ENCODE results near the gene DGCR6L.
"Not testable (repeated sequence)": the region's sequence is repeated elsewhere in the genome, so short reads cannot be mapped to it uniquely, and the experiment has no call there.

The DGCR6L gene

DNA sequence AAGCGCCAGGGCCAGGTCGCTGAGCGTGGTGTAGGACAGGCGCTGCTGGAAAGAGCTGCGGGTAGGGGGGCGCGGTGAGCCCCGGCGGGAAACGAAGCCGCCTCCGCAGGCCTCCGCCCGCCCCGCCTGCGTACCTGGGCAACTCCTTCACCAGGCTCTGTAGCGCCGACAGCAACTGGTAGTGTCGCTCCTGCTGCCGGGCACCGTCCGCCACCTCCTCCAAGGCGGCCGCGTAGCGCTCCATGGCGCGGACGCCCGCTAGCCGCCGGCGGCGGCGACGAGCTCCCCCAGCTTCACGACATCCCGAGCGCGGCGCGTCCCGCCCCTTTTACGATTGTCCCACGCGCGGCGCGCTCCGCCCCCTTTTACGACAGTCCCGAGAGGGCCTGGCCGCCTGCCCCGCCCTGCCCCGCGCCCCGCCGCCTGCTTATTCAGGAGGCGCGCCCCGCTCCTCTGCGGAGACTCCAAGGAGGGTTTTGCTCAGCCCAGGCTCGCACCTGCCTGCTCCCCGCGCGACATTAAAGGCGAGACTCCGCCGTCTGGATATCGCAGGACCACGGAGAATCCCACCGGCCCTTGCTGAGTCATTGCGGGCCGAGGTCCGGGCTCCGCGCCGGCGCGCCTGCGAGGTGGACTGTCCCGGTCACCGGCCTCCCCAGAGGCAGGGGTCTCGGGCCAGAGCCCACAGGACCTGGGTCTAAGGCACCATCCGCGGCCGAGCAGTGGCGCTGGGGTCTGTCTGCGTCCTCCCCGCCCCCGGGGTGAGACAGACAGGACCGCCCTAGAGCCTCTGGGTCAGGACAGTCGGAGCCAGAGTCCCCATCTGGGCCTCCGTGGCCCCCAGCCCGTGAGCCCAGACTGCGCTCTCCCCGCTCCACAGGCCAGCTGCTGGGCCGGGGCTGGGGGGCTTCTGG is at the start of gene DGCR6L:
TSS of gene DGCR6L (minus strand) at position 316 of the 914 bp plus-strand sequence. CDS start at position 244, 72 bp downstream.
- peak within 1 kb of the TSS; percentile 87 for H3K4me3 ChIP-seq (ENCODE audit: low read depth, low read length)

DNA sequence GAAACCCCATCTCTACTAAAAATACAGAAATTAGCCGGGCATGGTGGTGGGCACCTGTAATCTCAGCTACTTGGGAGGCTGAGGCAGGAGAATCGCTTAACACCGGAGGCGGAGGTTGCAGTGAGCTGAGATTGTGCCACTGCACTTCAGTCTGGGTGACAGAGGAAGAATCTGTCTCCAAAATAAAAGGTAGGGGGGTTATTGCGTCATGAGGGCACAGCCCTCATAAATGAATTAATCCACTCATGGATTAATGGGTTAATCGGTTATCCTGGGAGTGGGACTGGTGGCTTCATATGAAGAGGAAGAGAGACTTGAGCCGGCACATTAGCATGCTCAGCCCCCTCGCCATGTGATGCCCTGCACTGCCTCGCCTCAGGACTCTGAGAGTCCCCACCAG is 49.0 kb upstream of the DGCR6L start:
- not testable (repeated sequence) for H3K4me3 ChIP-seq (ENCODE audit: low read depth, low read length)

DNA sequence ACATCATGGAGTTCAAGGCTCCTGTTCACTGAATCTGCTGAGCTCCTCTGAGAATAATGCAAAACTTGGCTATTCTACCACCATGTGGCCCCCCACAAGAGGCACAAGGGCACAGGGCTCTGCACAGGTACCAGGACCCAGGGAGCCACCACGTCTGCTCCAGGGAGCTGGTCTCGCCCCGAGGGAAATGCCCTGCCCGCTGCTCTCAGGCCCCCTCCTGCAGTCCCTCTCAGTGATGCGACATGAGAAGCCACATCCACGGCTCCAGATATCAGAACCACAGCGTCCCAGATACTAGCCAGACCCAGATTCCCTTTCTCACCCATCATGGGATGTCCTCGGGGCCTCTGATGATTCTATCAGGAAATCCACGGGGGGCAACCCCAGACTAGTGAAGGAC is 47.0 kb upstream of the DGCR6L start:
- not testable (repeated sequence) for H3K4me3 ChIP-seq (ENCODE audit: low read depth, low read length)

DNA sequence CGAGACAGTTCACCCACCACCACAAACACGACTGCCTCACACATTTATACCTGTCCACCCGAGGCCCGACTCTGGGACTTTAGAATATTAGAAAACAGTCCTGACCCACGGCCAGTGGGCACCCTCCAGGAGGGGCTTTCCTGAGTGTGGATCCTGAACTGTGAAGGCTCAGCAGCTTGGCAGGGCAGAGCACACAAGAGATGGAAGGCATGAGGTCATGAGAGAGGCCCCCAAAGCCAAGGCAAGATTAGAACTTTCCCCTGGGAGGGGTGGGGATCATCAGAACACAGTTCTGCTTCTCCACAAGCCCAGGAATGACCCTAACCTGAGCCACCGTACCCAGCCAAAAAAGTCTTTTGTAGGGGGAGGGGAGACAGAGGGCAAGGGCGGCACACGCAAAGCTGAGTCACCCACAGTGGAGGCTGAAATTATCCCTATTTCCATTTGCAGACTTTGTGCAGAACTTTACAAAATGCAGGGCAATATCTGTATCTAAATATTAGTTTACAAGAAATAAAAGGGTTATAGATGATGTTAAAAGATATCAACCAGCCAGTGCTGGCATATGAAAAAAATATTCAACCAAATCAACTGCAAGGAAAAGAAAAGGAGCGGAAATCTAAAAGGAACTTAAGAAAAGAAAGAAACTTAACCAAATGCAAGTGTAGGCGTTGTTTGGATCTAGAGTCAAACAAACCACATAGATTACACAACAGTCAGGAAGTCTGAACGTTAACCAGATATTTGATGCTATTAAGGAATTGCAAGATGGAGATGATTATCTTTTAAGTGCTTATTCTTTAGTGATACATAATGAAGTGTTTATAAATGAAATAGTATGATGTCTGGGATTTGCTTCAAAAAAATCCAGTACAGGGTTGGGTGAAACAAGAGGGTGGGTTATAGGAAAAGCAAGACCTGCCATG is 44.7 kb upstream of the DGCR6L start:
- H3K4me3 ChIP-seq (ENCODE audit: low read depth, low read length): not testable (repeated sequence)

DNA sequence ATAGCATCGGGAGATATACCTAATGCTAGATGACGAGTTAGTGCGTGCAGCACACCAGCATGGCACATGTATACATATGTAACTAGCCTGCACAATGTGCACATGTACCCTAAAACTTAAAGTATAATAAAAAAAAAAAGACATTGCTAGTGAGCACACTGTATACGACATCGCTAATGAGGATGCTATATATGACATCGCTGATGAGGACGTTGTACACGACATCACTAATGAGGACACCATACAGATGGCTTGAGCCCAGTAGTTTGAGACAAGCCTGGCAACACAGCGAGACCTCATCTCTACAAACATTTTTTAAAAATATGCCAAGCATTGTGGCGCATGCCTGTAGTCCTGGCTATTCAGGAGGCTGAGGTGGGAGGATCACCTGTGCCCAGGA is 42.5 kb upstream of the DGCR6L start:
- H3K4me3 ChIP-seq (ENCODE audit: low read depth, low read length): not testable (repeated sequence)

DNA sequence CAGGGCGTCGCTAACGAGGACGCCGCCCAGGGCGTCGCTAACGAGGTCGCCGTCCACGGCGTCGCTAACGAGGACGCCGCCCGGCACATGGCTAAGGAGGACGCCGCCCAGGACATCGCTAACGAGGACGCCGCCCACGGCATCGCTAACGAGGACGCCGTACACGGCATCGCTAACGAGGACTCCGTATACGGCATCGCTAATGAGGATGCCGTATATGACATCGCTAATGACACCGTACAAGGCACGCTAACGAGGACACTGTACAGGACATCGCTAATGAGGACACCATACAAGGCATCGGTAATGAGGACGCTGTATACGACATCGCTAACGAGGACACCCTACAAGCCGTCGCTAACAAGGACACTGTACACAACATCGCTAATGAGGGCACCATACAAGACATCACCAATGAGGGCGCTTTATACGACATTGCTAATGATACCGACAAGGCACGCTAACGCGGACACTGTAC is 41.9 kb upstream of the DGCR6L start:
- H3K4me3 ChIP-seq (ENCODE audit: low read depth, low read length): not testable (repeated sequence)

DNA sequence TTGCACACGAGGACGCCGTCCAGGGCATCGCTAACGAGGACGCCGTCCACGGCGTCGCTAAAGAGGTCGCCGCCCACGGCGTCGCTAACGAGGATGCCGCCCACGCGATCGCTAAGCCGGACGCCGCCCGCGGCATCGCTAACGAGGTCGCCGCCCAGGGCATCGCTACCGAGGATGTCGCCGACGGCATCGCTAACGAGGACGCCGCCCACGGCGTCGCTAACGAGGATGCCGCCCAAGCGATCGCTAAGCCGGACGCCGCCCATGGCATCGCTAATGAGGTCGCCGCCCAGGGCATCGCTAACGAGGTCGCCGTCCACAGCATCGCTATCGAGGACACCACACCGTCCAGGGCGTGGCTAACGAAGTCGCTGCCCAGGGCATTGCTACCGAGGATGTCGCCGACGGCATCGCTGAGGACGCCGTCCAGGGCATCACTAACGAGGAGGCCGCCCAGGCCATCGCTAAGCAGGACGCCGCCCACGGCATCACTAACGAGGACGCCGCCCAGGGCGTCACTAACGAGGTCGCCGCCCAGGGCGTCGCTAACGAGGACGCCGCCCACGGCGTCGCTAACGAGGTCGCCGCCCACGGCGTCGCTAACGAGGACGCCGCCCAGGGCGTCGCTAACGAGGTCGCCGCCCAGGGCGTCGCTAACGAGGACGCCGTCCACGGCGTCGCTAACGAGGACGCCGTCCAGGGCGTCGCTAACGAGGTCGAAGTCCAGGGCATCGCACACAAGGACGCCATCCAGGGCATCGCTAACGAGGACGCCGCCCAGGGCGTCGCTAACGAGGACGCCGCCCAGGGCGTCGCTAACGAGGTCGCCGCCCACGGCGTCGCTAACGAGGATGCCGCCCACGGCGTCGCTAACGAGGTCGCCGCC is 41.2 kb upstream of the DGCR6L start:
- not testable (repeated sequence) for H3K4me3 ChIP-seq (ENCODE audit: low read depth, low read length)

DNA sequence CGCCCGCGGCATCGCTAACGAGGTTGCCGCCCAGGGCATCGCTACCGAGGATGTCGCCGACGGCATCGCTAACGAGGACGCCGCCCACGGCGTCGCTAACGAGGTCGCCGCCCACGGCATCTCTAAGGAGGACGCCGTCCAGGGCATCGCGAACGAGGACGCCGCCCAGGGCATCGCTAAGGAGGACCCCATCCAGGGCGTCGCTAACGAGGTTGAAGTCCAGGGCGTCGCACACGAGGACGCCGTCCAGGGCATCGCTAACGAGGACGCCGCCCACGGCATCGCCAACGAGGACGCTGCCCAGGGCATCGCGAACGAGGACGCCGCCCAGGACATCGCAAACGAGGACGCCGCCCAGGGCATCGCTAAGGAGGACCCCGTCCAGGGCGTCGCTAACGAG is 40.4 kb upstream of the DGCR6L start:
- not testable (repeated sequence) for H3K4me3 ChIP-seq (ENCODE audit: low read depth, low read length)

DNA sequence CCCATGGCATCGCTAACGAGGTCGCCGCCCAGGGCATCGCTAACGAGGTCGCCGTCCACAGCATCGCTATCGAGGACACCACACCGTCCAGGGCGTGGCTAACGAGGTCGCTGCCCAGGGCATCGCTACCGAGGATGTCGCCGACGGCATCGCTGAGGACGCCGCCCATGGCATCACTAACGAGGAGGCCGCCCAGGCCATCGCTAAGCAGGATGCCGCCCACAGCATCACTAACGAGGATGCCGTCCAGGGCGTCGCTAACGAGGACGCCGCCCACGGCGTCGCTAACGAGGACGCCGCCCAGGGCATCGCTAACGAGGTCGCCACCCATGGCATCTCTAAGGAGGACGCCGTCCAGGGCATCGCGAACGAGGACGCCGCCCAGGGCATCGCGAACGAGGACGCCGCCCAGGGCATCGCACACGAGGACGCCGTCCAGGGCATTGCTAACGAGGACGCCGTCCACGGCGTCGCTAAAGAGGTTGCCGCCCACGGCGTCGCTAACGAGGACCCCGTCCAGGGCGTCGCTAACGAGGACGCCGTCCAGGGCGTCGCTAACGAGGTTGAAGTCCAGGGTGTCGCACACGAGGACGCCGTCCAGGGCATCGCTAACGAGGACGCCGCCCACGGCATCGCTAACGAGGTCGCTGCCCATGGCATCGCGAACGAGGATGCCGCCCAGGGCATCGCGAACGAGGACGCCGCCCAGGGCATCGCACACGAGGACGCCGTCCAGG is 38.8 kb upstream of the DGCR6L start:
- H3K4me3 ChIP-seq (ENCODE audit: low read depth, low read length): not testable (repeated sequence)

DNA sequence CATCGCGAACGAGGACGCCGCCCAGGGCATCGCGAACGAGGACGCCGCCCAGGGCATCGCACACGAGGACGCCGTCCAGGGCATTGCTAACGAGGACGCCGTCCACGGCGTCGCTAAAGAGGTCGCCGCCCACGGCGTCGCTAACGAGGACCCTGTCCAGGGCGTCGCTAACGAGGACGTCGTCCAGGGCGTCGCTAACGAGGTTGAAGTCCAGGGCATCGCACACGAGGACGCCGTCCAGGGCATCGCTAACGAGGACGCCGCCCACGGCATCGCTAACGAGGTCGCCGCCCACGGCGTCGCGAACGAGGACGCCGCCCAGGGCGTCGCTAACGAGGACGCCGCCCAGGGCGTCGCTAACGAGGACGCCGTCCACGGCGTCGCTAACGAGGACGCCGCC is 38.1 kb upstream of the DGCR6L start:
- H3K4me3 ChIP-seq (ENCODE audit: low read depth, low read length): not testable (repeated sequence)

DNA sequence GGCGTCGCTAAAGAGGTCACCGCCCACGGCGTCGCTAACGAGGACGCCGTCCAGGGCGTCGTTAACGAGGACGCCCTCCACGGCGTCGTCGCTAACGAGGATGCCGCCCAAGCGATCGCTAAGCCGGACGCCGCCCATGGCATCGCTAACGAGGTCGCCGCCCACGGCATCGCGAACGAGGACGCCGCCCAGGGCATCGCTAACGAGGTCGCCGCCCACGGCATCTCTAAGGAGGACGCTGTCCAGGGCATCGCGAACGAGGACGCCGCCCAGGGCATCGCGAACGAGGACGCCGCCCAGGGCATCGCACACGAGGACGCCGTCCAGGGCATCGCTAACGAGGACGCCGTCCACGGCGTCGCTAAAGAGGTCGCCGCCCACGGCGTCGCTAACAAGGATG is 37.0 kb upstream of the DGCR6L start:
- not testable (repeated sequence) for H3K4me3 ChIP-seq (ENCODE audit: low read depth, low read length)

DNA sequence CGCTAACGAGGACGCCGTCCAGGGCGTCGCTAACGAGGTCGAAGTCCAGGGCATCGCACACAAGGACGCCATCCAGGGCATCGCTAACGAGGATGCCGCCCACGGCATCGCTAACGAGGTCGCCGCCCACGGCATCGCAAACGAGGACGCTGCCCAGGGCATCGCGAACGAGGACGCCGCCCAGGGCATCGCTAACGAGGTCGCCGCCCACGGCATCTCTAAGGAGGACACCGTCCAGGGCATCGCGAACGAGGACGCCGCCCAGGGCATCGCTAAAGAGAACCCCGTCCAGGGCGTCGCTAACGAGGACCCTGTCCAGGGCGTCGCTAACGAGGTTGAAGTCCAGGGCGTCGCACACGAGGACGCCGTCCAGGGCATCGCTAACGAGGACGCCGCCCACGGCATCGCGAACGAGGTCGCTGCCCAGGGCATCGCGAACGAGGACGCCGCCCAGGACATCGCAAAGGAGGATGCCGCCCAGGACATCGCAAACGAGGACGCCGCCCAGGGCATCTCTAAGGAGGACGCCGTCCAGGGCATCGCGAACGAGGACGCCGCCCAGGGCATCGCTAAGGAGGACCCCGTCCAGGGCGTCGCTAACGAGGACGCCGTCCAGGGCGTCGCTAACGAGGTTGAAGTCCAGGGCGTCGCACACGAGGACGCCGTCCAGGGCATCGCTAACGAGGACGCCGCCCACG is 36.2 kb upstream of the DGCR6L start:
- H3K4me3 ChIP-seq (ENCODE audit: low read depth, low read length): not testable (repeated sequence)

DNA sequence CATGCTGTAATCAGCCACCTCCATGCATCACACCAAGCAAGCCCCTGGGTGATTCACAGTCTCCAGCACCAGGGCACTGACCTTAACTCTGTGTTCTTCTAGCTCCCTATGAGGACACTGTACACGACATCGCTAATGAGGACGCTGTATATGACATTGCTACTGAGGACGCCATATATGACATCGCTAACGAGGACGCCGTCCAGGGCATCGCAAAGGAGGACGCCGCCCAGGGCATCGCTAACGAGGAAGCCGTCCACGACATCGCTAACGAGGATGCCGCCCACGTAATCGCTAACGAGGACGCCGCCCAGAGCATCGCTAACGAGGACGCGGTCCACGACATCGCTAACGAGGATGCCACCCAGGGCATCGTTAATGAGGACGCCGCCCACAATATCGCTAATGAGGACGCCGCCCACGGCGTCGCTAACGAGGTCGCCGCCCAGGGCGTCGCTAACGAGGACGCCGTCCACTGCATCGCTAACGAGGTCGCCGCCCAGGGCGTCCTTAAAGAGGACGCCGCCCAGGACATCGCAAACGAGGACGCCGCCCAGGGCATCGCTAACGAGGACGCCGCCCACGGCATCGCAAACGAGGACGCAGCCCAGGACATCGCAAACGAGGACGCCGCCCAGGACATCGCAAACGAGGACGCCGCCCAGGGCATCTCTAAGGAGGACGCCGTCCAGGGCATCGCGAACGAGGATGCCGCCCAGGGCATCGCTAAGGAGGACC is 34.5 kb upstream of the DGCR6L start:
- H3K4me3 ChIP-seq (ENCODE audit: low read depth, low read length): no peak overlapping the region

DNA sequence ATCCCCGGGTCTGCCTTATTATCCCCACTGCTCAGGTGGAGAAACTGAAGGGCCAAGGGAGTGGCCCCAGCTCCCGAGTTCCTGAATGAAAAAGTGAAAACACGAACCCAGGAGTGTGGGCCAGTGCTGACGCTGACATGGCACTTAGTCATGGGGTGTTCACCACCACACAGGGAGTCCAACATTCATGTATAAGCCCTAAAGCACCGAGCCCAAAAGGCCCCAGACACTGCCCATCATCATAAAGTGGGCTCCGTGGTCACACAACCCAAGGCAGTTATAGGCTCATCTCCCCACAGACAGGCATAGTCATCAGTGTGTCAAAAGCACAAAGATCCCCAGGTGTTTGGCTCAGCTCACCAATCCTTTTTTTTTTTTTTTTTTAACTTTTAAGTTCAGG is 32.7 kb upstream of the DGCR6L start:
- not testable (repeated sequence) for H3K4me3 ChIP-seq (ENCODE audit: low read depth, low read length)

DNA sequence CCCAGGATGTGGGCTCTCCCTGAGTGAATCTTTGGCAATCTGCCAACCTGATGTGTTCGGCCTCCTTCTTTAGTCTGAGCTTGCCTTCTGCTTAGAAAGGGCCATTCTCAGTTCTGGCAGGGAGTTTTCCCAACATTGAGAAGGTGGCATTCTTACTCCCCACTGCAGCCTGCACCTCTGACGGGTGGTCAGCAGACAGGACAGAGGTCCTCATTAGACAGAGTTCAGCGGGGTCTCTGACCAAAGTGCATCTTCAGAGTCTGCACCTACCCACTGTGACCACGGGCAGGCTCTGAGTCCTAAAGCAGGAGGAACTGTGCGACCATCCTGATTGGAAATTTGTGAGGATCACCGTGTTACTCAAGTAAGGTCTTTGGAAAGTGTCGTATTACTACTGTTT is 26.7 kb upstream of the DGCR6L start:
- not testable (repeated sequence) for H3K4me3 ChIP-seq (ENCODE audit: low read depth, low read length)

DNA sequence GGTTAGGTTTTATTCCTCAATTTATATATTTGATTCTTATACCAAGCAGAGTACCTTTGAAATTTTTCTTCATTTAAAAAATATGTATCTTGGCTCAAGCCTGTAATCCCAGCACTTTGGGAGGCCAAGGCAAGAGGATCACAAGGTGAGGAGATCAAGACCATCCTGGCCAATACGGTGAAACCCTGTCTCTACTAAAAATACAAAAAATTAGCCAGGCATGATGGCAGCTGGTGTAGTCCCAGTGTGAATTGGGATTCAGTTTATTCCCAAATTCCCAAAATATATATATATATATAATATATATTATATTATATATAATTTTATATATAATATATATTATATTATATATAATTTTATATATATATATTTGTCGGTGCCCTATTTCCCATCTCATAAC is 18.4 kb upstream of the DGCR6L start:
- H3K4me3 ChIP-seq (ENCODE audit: low read depth, low read length): not testable (repeated sequence)

DNA sequence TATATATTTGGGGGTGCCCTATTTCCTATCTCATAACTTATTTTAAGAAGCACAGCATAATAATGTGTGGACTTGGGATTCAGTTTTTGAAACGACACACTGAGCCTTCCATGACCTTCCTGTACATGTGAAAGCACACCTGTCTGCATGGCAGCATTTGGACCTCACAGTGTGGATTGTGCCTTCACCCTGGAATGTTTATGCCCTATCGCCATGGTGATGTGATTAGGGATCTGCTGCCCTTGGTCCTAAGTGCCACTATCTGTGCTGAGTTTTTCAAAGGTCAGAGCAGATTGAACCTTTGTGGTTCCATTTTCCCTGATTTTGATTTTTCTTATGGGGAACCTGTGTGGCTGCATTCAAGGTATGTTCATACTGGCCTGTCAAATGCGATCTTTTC is 17.9 kb upstream of the DGCR6L start:
- H3K4me3 ChIP-seq (ENCODE audit: low read depth, low read length): not testable (repeated sequence)

DNA sequence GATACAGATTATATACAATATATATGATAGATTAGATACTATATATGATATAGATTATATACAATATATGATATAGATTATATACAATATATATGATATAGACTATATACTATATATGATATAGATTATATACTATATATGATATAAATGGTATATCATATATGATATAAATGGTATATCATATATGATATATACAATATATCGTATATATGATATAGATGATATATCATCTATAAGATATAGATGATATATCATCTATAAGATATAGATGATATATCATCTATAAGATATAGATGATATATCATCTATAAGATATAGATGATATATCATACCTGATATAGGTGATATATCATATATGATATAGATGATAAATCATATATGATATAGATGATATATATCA is 16.7 kb upstream of the DGCR6L start:
- H3K4me3 ChIP-seq (ENCODE audit: low read depth, low read length): not testable (repeated sequence)

DNA sequence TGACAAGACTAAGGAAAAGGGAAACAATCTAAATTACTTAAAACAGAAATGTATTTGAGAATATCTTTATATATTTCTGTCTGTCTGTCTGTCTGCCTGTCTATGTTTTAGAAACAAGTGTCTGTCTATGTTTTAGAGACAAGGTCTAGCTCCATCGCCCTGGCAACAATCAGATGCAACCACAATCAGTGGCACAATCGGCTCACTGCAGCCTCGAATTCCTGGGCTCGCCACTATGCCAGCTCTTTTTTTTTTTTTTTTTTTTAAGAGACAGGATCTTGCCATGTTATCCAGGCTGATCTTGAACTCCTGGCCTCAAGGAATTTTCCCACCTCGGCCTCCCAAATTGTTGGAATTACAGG is 8.7 kb upstream of the DGCR6L start:
- not testable (repeated sequence) for H3K4me3 ChIP-seq (ENCODE audit: low read depth, low read length)

All from iPS-11a (cell line).